ENCODE results near the gene NTF3. TPM values are rescaled to one million over a fixed set of nuclear protein-coding genes. Genes with fewer than 3 reads are reported as not detected.

The NTF3 gene
- polyA plus RNA-seq, 1 of the 3 experiments (the other 2 are of a cell fraction): not detected

GRCh38 chr12:5516371-5517241 lies 84.7 kb downstream of the NTF3 start:
- Histone ChIP-seq H3K4me2 (no peak overlapping the region), H3K9ac (no peak overlapping the region), H3K9me2 (no peaks in the 10 kb centered on the region), H2AFZ (ENCODE audit: low read depth) (no peak overlapping the region), H3K36me3 (replicated peaks in 1 of 2; ENCODE audit: control insufficient read depth in 1 of 2, insufficient read depth in 2 of 2, low read length in 1 of 2) (no peaks in the 10 kb centered on the region), H3K4me3 (ENCODE audit: low read depth in 2 of 2, low read length in 1 of 2) (no peak overlapping the region), H3K27me3 (ENCODE audit: insufficient read depth) (peaks cover 77% of the 10 kb centered on the region; the same call in 1 of the 2 replicates), H3K9me3 (no peaks in the 10 kb centered on the region), H3K79me2 (ENCODE audit: insufficient read depth) (no peaks in the 10 kb centered on the region), H3F3A (replicated peaks; ENCODE audit: insufficient read depth) (no peaks in the 10 kb centered on the region), H3K27ac (ENCODE audit: low read depth in 2 of 2, low read length in 1 of 2) (no peak overlapping the region), H4K20me1 (ENCODE audit: insufficient read depth) (no peaks in the 10 kb centered on the region), H3K4me1 (ENCODE audit: control insufficient read depth in 1 of 2, insufficient read depth in 2 of 2, low read depth in 1 of 2, low read length in 1 of 2) (no peaks in the 10 kb centered on the region)
- DNase-seq: no peak
- TF ChIP-seq EZH2phosphoT487 (IDR thresholded peaks at IDR 0.05; ENCODE audit: borderline replicate concordance, low read depth) (no peak), MEF2A (IDR thresholded peaks at IDR 0.05; ENCODE audit: borderline replicate concordance, low read depth) (no peak), USF2 (IDR thresholded peaks at IDR 0.05; ENCODE audit: borderline replicate concordance, low read depth, low read length) (no peak), MAX (IDR thresholded peaks at IDR 0.05; ENCODE audit: low read depth) (no peak), PBX3 (IDR thresholded peaks at IDR 0.05) (no peak), SMC3 (IDR thresholded peaks at IDR 0.05; ENCODE audit: low read depth, low read length) (no peak), FOXM1 (IDR thresholded peaks at IDR 0.05; ENCODE audit: low read depth) (no peak), ELF1 (IDR thresholded peaks at IDR 0.05) (no peak), JUND (IDR thresholded peaks at IDR 0.05) (no peak), TCF12 (IDR thresholded peaks at IDR 0.05) (no peak), RCOR1 (IDR thresholded peaks at IDR 0.05; ENCODE audit: low read length) (no peak), GABPA (IDR thresholded peaks at IDR 0.05; ENCODE audit: low read depth) (no peak), EP300 (IDR thresholded peaks at IDR 0.05; ENCODE audit: borderline replicate concordance in 1 of 2, low read depth in 1 of 2, low read length in 1 of 2) (no peak), FOXJ3 (CRISPR knock-in tag; IDR thresholded peaks at IDR 0.05) (no peak)
- 0% methylated on average over 8 of the region's 8 CpGs for WGBS (ENCODE audit: low lambda C conversion rate)
- CTCF ChIA-PET: interaction anchor here (0.7 to 1.2 kb wide), 2 partner anchors 15 to 356 kb away, joined by 3 read pairs; no protein-coding TSS in a partner anchor
- POLR2A ChIA-PET: no interaction called here

- Histone ChIP-seq H3F3A (replicated peaks; ENCODE audit: insufficient read depth) (no peaks in the 10 kb centered on the region), H3K4me1 (ENCODE audit: control insufficient read depth in 1 of 2, insufficient read depth in 2 of 2, low read depth in 1 of 2, low read length in 1 of 2) (no peaks in the 10 kb centered on the region), H3K36me3 (replicated peaks in 1 of 2; ENCODE audit: control insufficient read depth in 1 of 2, insufficient read depth in 2 of 2, low read length in 1 of 2) (no peaks in the 10 kb centered on the region), H3K27ac (ENCODE audit: low read depth in 2 of 2, low read length in 1 of 2) (no peak overlapping the region), H3K9ac (no peak overlapping the region), H3K4me3 (ENCODE audit: low read depth in 2 of 2, low read length in 1 of 2) (no peak overlapping the region), H3K27me3 (ENCODE audit: insufficient read depth) (peaks cover 81% of the 10 kb centered on the region; the same call in 1 of the 2 replicates), H4K20me1 (ENCODE audit: insufficient read depth) (no peaks in the 10 kb centered on the region), H3K79me2 (ENCODE audit: insufficient read depth) (no peaks in the 10 kb centered on the region), H3K4me2 (no peak overlapping the region), H3K9me3 (no peaks in the 10 kb centered on the region), H3K9me2 (no peaks in the 10 kb centered on the region), H2AFZ (ENCODE audit: low read depth) (no peak overlapping the region)
- ChIA-PET POLR2A (no interaction called here), CTCF (no interaction called here)
- 11% methylated on average over 7 of the region's 8 CpGs for WGBS (ENCODE audit: low lambda C conversion rate)
- DNase-seq: no peak
- TF ChIP-seq ELF1 (IDR thresholded peaks at IDR 0.05): no peak
- no peak for TF ChIP-seq TCF12 (IDR thresholded peaks at IDR 0.05)
- no peak for TF ChIP-seq MXI1 (IDR thresholded peaks at IDR 0.05; ENCODE audit: low read depth, low read length)
- TF ChIP-seq FOXM1 (IDR thresholded peaks at IDR 0.05; ENCODE audit: low read depth): no peak
- TF ChIP-seq POLR2AphosphoS5 (IDR thresholded peaks at IDR 0.05; ENCODE audit: low read depth, low read length): no peak
- TF ChIP-seq USF2 (IDR thresholded peaks at IDR 0.05; ENCODE audit: borderline replicate concordance, low read depth, low read length): no peak
- no peak for TF ChIP-seq EP300 (IDR thresholded peaks at IDR 0.05; ENCODE audit: borderline replicate concordance in 1 of 2, low read depth in 1 of 2, low read length in 1 of 2)
- TF ChIP-seq RXRA (IDR thresholded peaks at IDR 0.05; ENCODE audit: borderline replicate concordance, low read depth): no peak
- TF ChIP-seq ZBTB33 (IDR thresholded peaks at IDR 0.05; ENCODE audit: borderline replicate concordance, low read depth): no peak
- TF ChIP-seq RCOR1 (IDR thresholded peaks at IDR 0.05; ENCODE audit: low read length): no peak
- no peak for TF ChIP-seq SMC3 (IDR thresholded peaks at IDR 0.05; ENCODE audit: low read depth, low read length)
- no peak for TF ChIP-seq NRF1 (IDR thresholded peaks at IDR 0.05; ENCODE audit: low read depth, low read length)
Measured at GRCh38 chr12:5518584-5519365, 86.9 kb downstream of the NTF3 start.
